ENCODE results near the gene ATF7IP2.
"Not testable (repeated sequence)": the region's sequence is repeated elsewhere in the genome, so short reads cannot be mapped to it uniquely, and the experiment has no call there.

ATF7IP2 gene

GRCh38 chr16:10373556-10373955 lies 12.3 kb upstream of the ATF7IP2 start:
- DNase-seq (ENCODE audit: low read depth) = no peak

GRCh38 chr16:10376229-10376628 lies 9.6 kb upstream of the ATF7IP2 start:
- no peak for DNase-seq (ENCODE audit: low read depth)

- DNase-seq (ENCODE audit: low read depth) = no peak
These were observed 2.2 kb upstream of the ATF7IP2 start for GRCh38 chr16:10383626-10384025.

GRCh38 chr16:10386517-10387100 lies 748 bp downstream of the ATF7IP2 start:
- no peak for DNase-seq (ENCODE audit: low read depth)

- DNase-seq (ENCODE audit: low read depth) = no peak
These were observed 1.3 kb downstream of the ATF7IP2 start for GRCh38 chr16:10387188-10387617.

- DNase-seq (ENCODE audit: low read depth) = no peak
These were observed 3.1 kb downstream of the ATF7IP2 start for GRCh38 chr16:10388988-10389387.

- no peak for DNase-seq (ENCODE audit: low read depth)
These were observed 4.5 kb downstream of the ATF7IP2 start for GRCh38 chr16:10390330-10390729.

GRCh38 chr16:10390867-10391266 lies 5.0 kb downstream of the ATF7IP2 start:
- no peak for DNase-seq (ENCODE audit: low read depth)

GRCh38 chr16:10391339-10391738 lies 5.5 kb downstream of the ATF7IP2 start:
- DNase-seq (ENCODE audit: low read depth) = no peak

GRCh38 chr16:10402975-10403374 lies 17.1 kb downstream of the ATF7IP2 start:
- DNase-seq (ENCODE audit: low read depth) = no peak

GRCh38 chr16:10405386-10405939 lies 19.6 kb downstream of the ATF7IP2 start:
- DNase-seq (ENCODE audit: low read depth) = no peak

GRCh38 chr16:10408824-10409381 lies 23.0 kb downstream of the ATF7IP2 start:
- DNase-seq (ENCODE audit: low read depth) = no peak

- DNase-seq (ENCODE audit: low read depth) = not testable (repeated sequence)
These were observed 23.9 kb downstream of the ATF7IP2 start for GRCh38 chr16:10409713-10410112.

GRCh38 chr16:10410469-10410868 lies 24.6 kb downstream of the ATF7IP2 start:
- no peak for DNase-seq (ENCODE audit: low read depth)

GRCh38 chr16:10412935-10413601 lies 27.2 kb downstream of the ATF7IP2 start:
- no peak for DNase-seq (ENCODE audit: low read depth)

GRCh38 chr16:10418204-10418603 lies 32.3 kb downstream of the ATF7IP2 start:
- not testable (repeated sequence) for DNase-seq (ENCODE audit: low read depth)

- no peak for DNase-seq (ENCODE audit: low read depth)
These were observed 33.8 kb downstream of the ATF7IP2 start for GRCh38 chr16:10419701-10420100.

GRCh38 chr16:10421596-10421995 lies 35.7 kb downstream of the ATF7IP2 start:
- DNase-seq (ENCODE audit: low read depth) = no peak

- DNase-seq (ENCODE audit: low read depth) = no peak
These were observed 42.7 kb downstream of the ATF7IP2 start for GRCh38 chr16:10428433-10429168.

- DNase-seq (ENCODE audit: low read depth) = not testable (repeated sequence)
These were observed 43.6 kb downstream of the ATF7IP2 start for GRCh38 chr16:10429299-10429969.

GRCh38 chr16:10441726-10442125 lies 55.9 kb downstream of the ATF7IP2 start:
- no peak for DNase-seq (ENCODE audit: low read depth)

- no peak for DNase-seq (ENCODE audit: low read depth)
These were observed 61.4 kb downstream of the ATF7IP2 start for GRCh38 chr16:10447289-10447688.

Measured in stimulated activated CD8-positive, alpha-beta memory T cell treated with anti-CD3 and anti-CD28 coated beads, Interleukin-12 subunit alpha, Interleukin-12 subunit beta, amount 100 ng/mL, for 1 hour (primary cell).